ENCODE measurements around the gene MACROD2.

The MACROD2 gene

DNA sequence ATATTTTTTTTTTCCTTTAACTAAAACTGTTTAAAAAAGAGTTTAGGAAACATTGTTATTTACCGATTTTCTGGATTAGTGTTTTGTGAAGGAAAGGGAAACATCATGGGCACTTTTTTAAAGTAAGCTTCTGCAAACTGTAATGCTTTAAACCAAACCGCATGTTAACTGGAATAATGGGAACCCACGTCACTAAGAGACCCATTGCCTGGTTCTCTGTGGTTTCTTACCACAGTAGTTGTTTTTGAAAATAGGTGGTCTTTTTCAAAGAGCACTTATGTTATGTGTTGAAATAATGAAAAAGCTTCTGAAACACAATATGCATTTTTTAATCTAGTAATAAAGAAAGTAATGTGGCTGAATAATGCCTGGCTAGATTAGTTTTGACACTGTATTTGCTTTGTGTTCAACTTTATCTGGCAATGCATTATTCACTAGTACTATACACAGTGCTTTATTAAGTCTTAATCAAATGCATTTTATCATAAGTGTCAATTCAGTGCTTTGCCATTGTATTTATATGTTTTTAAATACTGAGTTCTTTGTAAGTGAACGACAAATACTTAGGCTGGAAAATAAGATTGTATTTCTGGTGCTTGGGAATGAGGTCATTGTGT, 1096.2 kb downstream of the MACROD2 start:
- Histone ChIP-seq H3K9me2 (replicated peaks; ENCODE audit: insufficient read depth, low read length) (no peaks in the 10 kb centered on the region), H3K9ac (ENCODE audit: low read length) (no peak overlapping the region), H2AFZ (ENCODE audit: low read depth, low read length, severe bottlenecking) (no peak overlapping the region), H3K79me2 (ENCODE audit: insufficient read depth, low read length) (no peaks in the 10 kb centered on the region), H4K20me1 (ENCODE audit: low read depth, low read length) (no peaks in the 10 kb centered on the region), H3K27ac (ENCODE audit: low read depth, low read length) (no peak overlapping the region), H3F3A (ENCODE audit: insufficient read depth) (no peaks in the 10 kb centered on the region), H3K9me3 (ENCODE audit: insufficient read depth, low read length) (no peaks in the 10 kb centered on the region), H3K4me2 (ENCODE audit: low read depth, low read length, poor library complexity, severe bottlenecking) (no peak overlapping the region), H3K27me3 (ENCODE audit: low read length) (no peaks in the 10 kb centered on the region), H3K4me3 (ENCODE audit: insufficient read depth, low read length, poor library complexity, severe bottlenecking) (no peak overlapping the region), H3K36me3 (ENCODE audit: low read length) (no peaks in the 10 kb centered on the region)
- TF ChIP-seq, protein P1, sequence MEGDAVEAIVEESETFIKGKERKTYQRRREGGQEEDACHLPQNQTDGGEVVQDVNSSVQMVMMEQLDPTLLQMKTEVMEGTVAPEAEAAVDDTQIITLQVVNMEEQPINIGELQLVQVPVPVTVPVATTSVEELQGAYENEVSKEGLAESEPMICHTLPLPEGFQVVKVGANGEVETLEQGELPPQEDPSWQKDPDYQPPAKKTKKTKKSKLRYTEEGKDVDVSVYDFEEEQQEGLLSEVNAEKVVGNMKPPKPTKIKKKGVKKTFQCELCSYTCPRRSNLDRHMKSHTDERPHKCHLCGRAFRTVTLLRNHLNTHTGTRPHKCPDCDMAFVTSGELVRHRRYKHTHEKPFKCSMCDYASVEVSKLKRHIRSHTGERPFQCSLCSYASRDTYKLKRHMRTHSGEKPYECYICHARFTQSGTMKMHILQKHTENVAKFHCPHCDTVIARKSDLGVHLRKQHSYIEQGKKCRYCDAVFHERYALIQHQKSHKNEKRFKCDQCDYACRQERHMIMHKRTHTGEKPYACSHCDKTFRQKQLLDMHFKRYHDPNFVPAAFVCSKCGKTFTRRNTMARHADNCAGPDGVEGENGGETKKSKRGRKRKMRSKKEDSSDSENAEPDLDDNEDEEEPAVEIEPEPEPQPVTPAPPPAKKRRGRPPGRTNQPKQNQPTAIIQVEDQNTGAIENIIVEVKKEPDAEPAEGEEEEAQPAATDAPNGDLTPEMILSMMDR (IDR thresholded peaks at IDR 0.05; ENCODE audit: insufficient read depth, low read length, poor library complexity, severe bottlenecking) = no peak
- no peak for TF ChIP-seq EZH2phosphoT487 (conservative IDR thresholded peaks at IDR 0.05; ENCODE audit: low read length)

- 0 out of 2 replicates have a peak, but pooled peaks cover 2% of the 10 kb centered on the region for H3K9me2 ChIP-seq (replicated peaks; ENCODE audit: insufficient read depth, low read length)
- no peak overlapping the region for H3K4me3 ChIP-seq (ENCODE audit: insufficient read depth, low read length, poor library complexity, severe bottlenecking)
- H3F3A ChIP-seq (ENCODE audit: insufficient read depth) = no peaks in the 10 kb centered on the region
- H4K20me1 ChIP-seq (ENCODE audit: low read depth, low read length) = no peaks in the 10 kb centered on the region
- no peaks in the 10 kb centered on the region for H3K36me3 ChIP-seq (ENCODE audit: low read length)
- TF ChIP-seq, protein P1 (IDR thresholded peaks at IDR 0.05; ENCODE audit: insufficient read depth, low read length, poor library complexity, severe bottlenecking) = no peak
- H3K27ac ChIP-seq (ENCODE audit: low read depth, low read length) = no peak overlapping the region
- H3K4me2 ChIP-seq (ENCODE audit: low read depth, low read length, poor library complexity, severe bottlenecking) = no peak overlapping the region
- no peaks in the 10 kb centered on the region for H3K79me2 ChIP-seq (ENCODE audit: insufficient read depth, low read length)
- H3K27me3 ChIP-seq (ENCODE audit: low read length) = no peaks in the 10 kb centered on the region
- H3K9me3 ChIP-seq (ENCODE audit: insufficient read depth, low read length) = no peaks in the 10 kb centered on the region
- H3K9ac ChIP-seq (ENCODE audit: low read length) = no peak overlapping the region
- no peak overlapping the region for H2AFZ ChIP-seq (ENCODE audit: low read depth, low read length, severe bottlenecking)
Measured at GRCh38 chr20:15098351-15098750, 1103.0 kb downstream of the MACROD2 start.

DNA sequence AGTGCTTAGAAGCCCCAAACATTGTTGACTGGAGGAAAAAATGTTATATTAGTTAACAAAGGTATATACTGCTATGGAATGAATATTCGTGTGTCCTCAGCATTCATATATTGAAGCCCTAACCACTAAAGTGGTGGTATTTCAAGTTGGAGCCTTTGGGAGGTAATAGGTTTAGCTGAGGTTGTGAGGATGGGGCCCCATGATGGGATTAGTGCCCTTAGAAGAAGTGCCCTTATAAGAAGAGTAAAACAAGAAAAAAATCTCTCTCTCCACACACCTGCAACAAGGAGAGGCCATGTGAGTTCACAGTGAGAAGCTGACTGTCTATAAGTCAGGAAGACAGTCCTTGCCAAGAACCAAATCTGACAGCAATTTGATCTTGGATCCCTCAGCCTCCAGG, 1103.8 kb downstream of the MACROD2 start:
- H3K27me3 ChIP-seq (ENCODE audit: low read length) = no peaks in the 10 kb centered on the region
- H3K79me2 ChIP-seq (ENCODE audit: insufficient read depth, low read length) = no peaks in the 10 kb centered on the region
- H3K9me2 ChIP-seq (replicated peaks; ENCODE audit: insufficient read depth, low read length) = 0 out of 2 replicates have a peak, but pooled peaks cover 2% of the 10 kb centered on the region
- H3F3A ChIP-seq (ENCODE audit: insufficient read depth) = no peaks in the 10 kb centered on the region
- no peaks in the 10 kb centered on the region for H4K20me1 ChIP-seq (ENCODE audit: low read depth, low read length)
- TF ChIP-seq, protein P1 (IDR thresholded peaks at IDR 0.05; ENCODE audit: insufficient read depth, low read length, poor library complexity, severe bottlenecking) = no peak
- no peak for TF ChIP-seq EZH2phosphoT487 (conservative IDR thresholded peaks at IDR 0.05; ENCODE audit: low read length)
- H3K27ac ChIP-seq (ENCODE audit: low read depth, low read length) = no peak overlapping the region
- no peaks in the 10 kb centered on the region for H3K9me3 ChIP-seq (ENCODE audit: insufficient read depth, low read length)
- H3K36me3 ChIP-seq (ENCODE audit: low read length) = no peaks in the 10 kb centered on the region
- H3K9ac ChIP-seq (ENCODE audit: low read length) = no peak overlapping the region
- H3K4me2 ChIP-seq (ENCODE audit: low read depth, low read length, poor library complexity, severe bottlenecking) = no peak overlapping the region
- H2AFZ ChIP-seq (ENCODE audit: low read depth, low read length, severe bottlenecking) = no peak overlapping the region
- H3K4me3 ChIP-seq (ENCODE audit: insufficient read depth, low read length, poor library complexity, severe bottlenecking) = no peak overlapping the region
